Measurements from ENCODE around the gene ZMYND10. TPM values are rescaled to one million over a fixed set of nuclear protein-coding genes. Genes with fewer than 3 reads are reported as not detected.

ZMYND10 gene
- total RNA-seq, 1 donor from 2014 or later, result not detected

DNA sequence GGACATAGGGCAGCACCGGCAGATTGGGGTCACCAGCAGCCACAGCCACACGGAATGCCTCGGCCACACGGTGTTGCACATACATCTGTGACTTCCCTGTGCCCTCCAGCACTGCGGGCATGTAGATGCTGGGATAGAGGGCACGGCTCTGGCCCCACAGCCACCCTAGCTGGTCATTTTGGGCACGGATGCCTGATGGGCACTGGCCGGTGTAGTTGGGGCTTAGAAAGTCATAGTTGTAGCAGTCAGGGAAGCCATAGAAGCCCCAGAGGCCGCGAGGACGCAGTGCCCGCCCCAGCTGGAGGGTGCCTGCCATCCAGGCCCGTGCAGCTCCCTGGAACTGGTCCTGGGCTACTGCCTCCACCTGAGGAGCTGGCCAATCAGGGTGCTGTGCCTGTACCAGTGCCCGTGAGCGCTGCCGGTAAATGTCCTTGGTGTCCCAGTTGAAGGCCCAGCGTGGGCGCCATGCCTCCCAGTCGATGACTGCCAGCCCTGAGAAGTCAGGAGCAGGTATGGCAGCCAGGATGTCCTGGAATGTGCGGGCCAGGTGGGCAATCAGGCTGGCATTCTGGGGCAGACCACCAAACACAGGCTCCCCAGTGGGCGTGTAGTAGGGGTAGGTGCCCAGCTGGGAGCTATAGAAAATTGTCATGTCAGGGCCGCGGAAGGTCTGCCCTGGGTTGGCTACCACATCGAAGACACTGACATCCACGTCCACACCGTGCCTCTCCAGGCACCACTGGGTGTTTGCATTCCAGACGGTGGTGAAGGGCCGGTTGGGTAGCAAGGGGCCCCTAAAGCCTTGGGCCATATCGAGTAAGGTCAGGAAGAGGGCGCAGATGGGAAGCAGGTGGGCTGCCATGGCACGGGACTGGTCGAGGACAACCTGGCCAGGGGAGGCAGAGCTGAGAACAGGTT lies 43.2 kb downstream of the ZMYND10 start:
- H3K36me3 ChIP-seq, result no peaks in the 10 kb centered on the region
- intact Hi-C loops (cut with DNase I), result no loop called here
- no peaks in the 10 kb centered on the region for H3K27me3 ChIP-seq
- no peak for DNase-seq (ENCODE audit: low spot score in 2 of 2)
- H3K4me1 ChIP-seq, result peaks cover 13 to 19% of the 10 kb centered on the region in 2 donors
- peak overlapping the region in 1 of 2 donors; percentile 38 for H3K27ac ChIP-seq
- H3K9me3 ChIP-seq, result no peaks in the 10 kb centered on the region
- TF ChIP-seq, protein P1, sequence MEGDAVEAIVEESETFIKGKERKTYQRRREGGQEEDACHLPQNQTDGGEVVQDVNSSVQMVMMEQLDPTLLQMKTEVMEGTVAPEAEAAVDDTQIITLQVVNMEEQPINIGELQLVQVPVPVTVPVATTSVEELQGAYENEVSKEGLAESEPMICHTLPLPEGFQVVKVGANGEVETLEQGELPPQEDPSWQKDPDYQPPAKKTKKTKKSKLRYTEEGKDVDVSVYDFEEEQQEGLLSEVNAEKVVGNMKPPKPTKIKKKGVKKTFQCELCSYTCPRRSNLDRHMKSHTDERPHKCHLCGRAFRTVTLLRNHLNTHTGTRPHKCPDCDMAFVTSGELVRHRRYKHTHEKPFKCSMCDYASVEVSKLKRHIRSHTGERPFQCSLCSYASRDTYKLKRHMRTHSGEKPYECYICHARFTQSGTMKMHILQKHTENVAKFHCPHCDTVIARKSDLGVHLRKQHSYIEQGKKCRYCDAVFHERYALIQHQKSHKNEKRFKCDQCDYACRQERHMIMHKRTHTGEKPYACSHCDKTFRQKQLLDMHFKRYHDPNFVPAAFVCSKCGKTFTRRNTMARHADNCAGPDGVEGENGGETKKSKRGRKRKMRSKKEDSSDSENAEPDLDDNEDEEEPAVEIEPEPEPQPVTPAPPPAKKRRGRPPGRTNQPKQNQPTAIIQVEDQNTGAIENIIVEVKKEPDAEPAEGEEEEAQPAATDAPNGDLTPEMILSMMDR (IDR thresholded peaks at IDR 0.05), result no peak
- peak overlapping the region in 1 of 2 donors; percentile 17 for H3K4me3 ChIP-seq

DNA sequence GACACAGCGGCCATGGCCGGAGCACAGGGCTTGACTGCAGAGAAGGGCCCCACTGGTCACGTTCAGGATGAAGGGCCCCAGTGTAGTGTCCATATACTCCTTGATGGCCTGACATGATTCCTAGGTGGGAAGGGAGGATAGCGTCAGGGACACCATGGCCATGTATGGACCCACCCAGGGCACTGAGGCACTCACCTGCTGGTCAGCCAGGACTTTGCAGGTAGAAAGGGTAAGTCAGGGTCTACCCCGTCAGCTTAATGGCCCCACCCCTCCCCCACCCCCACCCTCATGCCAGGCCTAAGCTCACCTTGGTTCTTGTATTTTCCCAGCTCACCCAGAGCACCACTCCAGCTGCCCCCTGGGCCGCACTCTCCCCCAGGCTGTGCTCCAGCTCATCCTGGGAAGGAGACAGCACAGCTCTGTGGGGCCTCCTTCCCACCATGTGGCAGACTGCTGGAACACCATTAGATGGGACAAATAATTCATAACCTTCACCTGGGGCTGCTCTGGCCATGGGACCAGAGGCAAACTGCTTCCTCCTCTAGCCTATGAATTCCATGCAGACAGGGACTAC lies 44.8 kb downstream of the ZMYND10 start:
- intact Hi-C loops (cut with DNase I), result no loop called here
- TF ChIP-seq, protein P1 (IDR thresholded peaks at IDR 0.05), result no peak
- H3K9me3 ChIP-seq, result no peaks in the 10 kb centered on the region
- peak overlapping the region in 1 of 2 donors; percentile 89 for H3K4me3 ChIP-seq
- H3K27ac ChIP-seq, result peak overlapping the region; percentile 77 to 78
- DNase-seq (ENCODE audit: low spot score in 2 of 2), result no peak
- H3K27me3 ChIP-seq, result no peaks in the 10 kb centered on the region
- H3K4me1 ChIP-seq, result peaks cover 13 to 19% of the 10 kb centered on the region in 2 donors
- H3K36me3 ChIP-seq, result peaks cover 0 to 10% of the 10 kb centered on the region in 2 donors

DNA sequence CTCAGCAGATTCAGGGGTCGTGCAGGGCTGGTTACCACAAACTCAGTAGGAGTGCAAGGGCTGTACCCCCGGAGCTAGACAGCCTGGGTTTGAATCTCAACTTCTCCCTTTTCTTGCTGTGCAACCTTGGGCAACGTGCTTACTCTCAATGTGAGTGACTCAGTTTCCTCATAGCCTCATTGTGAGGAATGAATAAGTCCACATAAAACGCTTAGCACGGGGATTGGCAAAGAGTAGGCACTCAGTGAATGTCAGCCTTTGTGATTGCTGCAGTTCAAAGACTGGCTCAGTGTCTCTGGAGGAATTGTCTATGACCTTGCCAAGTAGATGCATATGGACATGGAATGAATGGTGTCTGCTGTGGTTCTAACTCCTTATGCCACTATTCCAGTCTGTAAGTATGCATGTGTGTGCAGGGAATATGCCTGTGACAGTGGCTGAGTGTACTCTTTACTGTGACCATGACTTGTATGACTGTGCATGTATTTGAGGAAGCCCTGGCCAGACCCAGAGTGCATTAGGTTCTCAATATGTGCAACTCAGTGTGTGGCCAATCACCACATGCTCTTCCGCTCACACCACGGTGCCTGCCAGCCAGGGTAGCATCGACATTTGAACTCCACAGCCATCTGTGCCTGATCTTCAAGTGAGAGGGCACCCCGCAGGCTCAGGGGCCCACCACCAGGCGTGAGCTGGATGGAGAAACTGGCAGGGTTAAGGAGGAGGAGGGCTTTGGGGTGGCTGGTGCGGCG lies 45.4 kb downstream of the ZMYND10 start:
- peak overlapping the region; percentile 43 to 89 for H3K4me3 ChIP-seq
- peaks cover 0 to 10% of the 10 kb centered on the region in 2 donors for H3K36me3 ChIP-seq
- DNase-seq (ENCODE audit: low spot score in 2 of 2), result no peak
- H3K27ac ChIP-seq, result peak overlapping the region; percentile 77 to 78
- no peaks in the 10 kb centered on the region for H3K9me3 ChIP-seq
- H3K27me3 ChIP-seq, result no peaks in the 10 kb centered on the region
- TF ChIP-seq, protein P1 (IDR thresholded peaks at IDR 0.05), result no peak
- intact Hi-C loops (cut with DNase I), result loop anchor here (1.0 to 2.0 kb wide), 2 partner anchors 21 to 35 kb away; no protein-coding TSS in a partner anchor
- H3K4me1 ChIP-seq, result peaks cover 13 to 19% of the 10 kb centered on the region in 2 donors

DNA sequence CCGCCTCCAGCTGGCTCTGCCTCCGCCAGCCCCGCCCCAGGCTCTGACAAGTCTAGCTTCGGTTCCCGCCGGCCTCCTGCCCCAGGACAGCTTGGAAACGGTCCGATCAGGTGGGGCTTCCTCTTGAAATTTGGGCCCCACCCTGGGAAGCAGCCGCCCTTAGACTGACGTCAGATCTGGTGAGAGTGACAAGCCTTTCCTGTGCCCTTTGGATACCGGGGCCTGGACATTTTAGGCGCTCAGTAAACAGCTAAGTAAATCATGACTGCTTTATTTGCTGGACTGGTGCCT lies 45.9 kb downstream of the ZMYND10 start:
- DNase-seq (ENCODE audit: low spot score in 2 of 2), result no peak
- intact Hi-C loops (cut with DNase I), result loop anchor here (1.0 to 2.0 kb wide), 2 partner anchors 22 to 35 kb away; no protein-coding TSS in a partner anchor
- peaks cover 13 to 19% of the 10 kb centered on the region in 2 donors for H3K4me1 ChIP-seq

More for the DNA sequence above, 45.9 kb downstream of the ZMYND10 start:
- TF ChIP-seq, protein P1 (IDR thresholded peaks at IDR 0.05), result no peak
- Histone ChIP-seq H3K36me3 (peaks cover 0 to 10% of the 10 kb centered on the region in 2 donors), H3K27ac (peak overlapping the region; percentile 77 to 78), H3K27me3 (no peaks in the 10 kb centered on the region), H3K9me3 (no peaks in the 10 kb centered on the region), H3K4me3 (peak overlapping the region; percentile 43 to 89)

Data from ascending aorta (tissue), 2 donors.